ENCODE data around the gene PKHD1. TPM values are rescaled to one million over a fixed set of nuclear protein-coding genes. Genes with fewer than 3 reads are reported as not detected.
A peak's percentile ranks its signal among the peaks of the same experiment; 100 is the strongest.

Gene PKHD1
- polyA plus RNA-seq, 1 of the 3 experiments (the other 2 are of a cell fraction) = not detected

GRCh38 chr6:51965222-51965801 lies 122.1 kb downstream of the PKHD1 start (continued):
- no peak for TF ChIP-seq USF1 (IDR thresholded peaks at IDR 0.05; ENCODE audit: borderline replicate concordance, low read depth)
- no peak for TF ChIP-seq NRF1 (IDR thresholded peaks at IDR 0.05; ENCODE audit: low read depth, low read length)
- no peak for TF ChIP-seq PBX3 (IDR thresholded peaks at IDR 0.05)
- no peak for TF ChIP-seq NFIC (IDR thresholded peaks at IDR 0.05; ENCODE audit: borderline replicate concordance)
- TF ChIP-seq MAX (IDR thresholded peaks at IDR 0.05; ENCODE audit: low read depth) = no peak

- Histone ChIP-seq H2AFZ (ENCODE audit: low read depth) (no peak overlapping the region), H4K20me1 (ENCODE audit: insufficient read depth) (no peaks in the 10 kb centered on the region), H3K9me2 (no peaks in the 10 kb centered on the region), H3K27ac (ENCODE audit: low read depth in 2 of 2, low read length in 1 of 2) (peak overlapping the region in 1 of 2 experiments; percentile 93; a peak in 2 of 4 replicates), H3K4me3 (ENCODE audit: low read depth in 2 of 2, low read length in 1 of 2) (no peak overlapping the region), H3K4me1 (ENCODE audit: control insufficient read depth in 1 of 2, insufficient read depth in 2 of 2, low read depth in 1 of 2, low read length in 1 of 2) (peaks cover 0 to 2% of the 10 kb centered on the region in 2 experiments; a peak in 1 of 4 replicates), H3F3A (replicated peaks; ENCODE audit: insufficient read depth) (no peaks in the 10 kb centered on the region), H3K79me2 (ENCODE audit: insufficient read depth) (no peaks in the 10 kb centered on the region), H3K4me2 (no peak overlapping the region), H3K9me3 (no peaks in the 10 kb centered on the region), H3K36me3 (replicated peaks in 1 of 2; ENCODE audit: control insufficient read depth in 1 of 2, insufficient read depth in 2 of 2, low read length in 1 of 2) (no peaks in the 10 kb centered on the region), H3K27me3 (ENCODE audit: insufficient read depth) (no peaks in the 10 kb centered on the region), H3K9ac (no peak overlapping the region)
- no peak for DNase-seq
- no peak for TF ChIP-seq IRF3 (IDR thresholded peaks at IDR 0.05; ENCODE audit: low read depth, low read length)
- TF ChIP-seq MEF2A (IDR thresholded peaks at IDR 0.05; ENCODE audit: borderline replicate concordance, low read depth) = no peak
- TF ChIP-seq TEAD4 (IDR thresholded peaks at IDR 0.05; ENCODE audit: borderline replicate concordance, insufficient read depth) = no peak
- TF ChIP-seq FOXM1 (IDR thresholded peaks at IDR 0.05; ENCODE audit: low read depth) = no peak
- no peak for TF ChIP-seq POLR2AphosphoS5 (IDR thresholded peaks at IDR 0.05; ENCODE audit: low read depth, low read length)
- no peak for TF ChIP-seq MXI1 (IDR thresholded peaks at IDR 0.05; ENCODE audit: low read depth, low read length)
- TF ChIP-seq ELF1 (IDR thresholded peaks at IDR 0.05) = no peak
- no peak for TF ChIP-seq CTCF (IDR thresholded peaks at IDR 0.05)
- no peak for TF ChIP-seq PBX3 (IDR thresholded peaks at IDR 0.05)
- ChIA-PET CTCF (interaction anchor here (1.2 to 1.4 kb wide), 4 partner anchors 29 to 57 kb away, joined by 4 to 10 read pairs (median 5); no protein-coding TSS in a partner anchor), POLR2A (no interaction called here)
- 43% methylated on average over 4 of the region's 4 CpGs for WGBS (ENCODE audit: low lambda C conversion rate)
Measured at GRCh38 chr6:51963980-51964379, 123.4 kb downstream of the PKHD1 start.

Measured in SK-N-SH (cell line).